GM19438 (cell line): ENCODE results near the gene KLHL22.
"Not testable (repeated sequence)": the region's sequence is repeated elsewhere in the genome, so short reads cannot be mapped to it uniquely, and the experiment has no call there.

Experiments
- ATAC-seq: cut with Tn5 transposase; IDR thresholded peaks from one replicate; pipeline ENCODE4 v1.9.1; 2021; ENCODE audit warnings: low read depth; ENCODE audit not compliant: unreplicated experiment

The KLHL22 gene

GRCh38 chr22:20451129-20451778 lies 44.3 kb downstream of the KLHL22 start:
- ATAC-seq, result not testable (repeated sequence)

GRCh38 chr22:20450551-20450906 lies 45.1 kb downstream of the KLHL22 start:
- no peak for ATAC-seq

GRCh38 chr22:20449819-20450550 lies 45.6 kb downstream of the KLHL22 start:
- ATAC-seq, result no peak

GRCh38 chr22:20448630-20449029 lies 47.0 kb downstream of the KLHL22 start:
- no peak for ATAC-seq

GRCh38 chr22:20446383-20446970 lies 49.1 kb downstream of the KLHL22 start:
- no peak for ATAC-seq

- no peak for ATAC-seq
Observed at GRCh38 chr22:20444325-20444724, 51.3 kb downstream of the KLHL22 start.

- no peak for ATAC-seq
Observed at GRCh38 chr22:20442485-20443284, 52.9 kb downstream of the KLHL22 start.

- ATAC-seq, result no peak
Observed at GRCh38 chr22:20441631-20442484, 53.7 kb downstream of the KLHL22 start.

GRCh38 chr22:20440637-20441591 lies 54.7 kb downstream of the KLHL22 start:
- no peak for ATAC-seq

GRCh38 chr22:20439928-20440575 lies 55.5 kb downstream of the KLHL22 start:
- no peak for ATAC-seq

- no peak for ATAC-seq
Observed at GRCh38 chr22:20439556-20439927, 56.1 kb downstream of the KLHL22 start.

- ATAC-seq, result no peak
Observed at GRCh38 chr22:20438678-20439492, 56.7 kb downstream of the KLHL22 start.

- ATAC-seq, result no peak
Observed at GRCh38 chr22:20438427-20438677, 57.2 kb downstream of the KLHL22 start.

GRCh38 chr22:20437613-20438426 lies 57.8 kb downstream of the KLHL22 start, which contains the start of gene SCARF2:
TSS of gene SCARF2 (minus strand) at chr22:20437825. CDS start at chr22:20437754, 71 bp downstream.
- ATAC-seq, result no peak

GRCh38 chr22:20436768-20437612 lies 58.6 kb downstream of the KLHL22 start:
- ATAC-seq, result no peak

GRCh38 chr22:20436307-20436767 lies 59.3 kb downstream of the KLHL22 start:
- no peak for ATAC-seq
